Fibroblast of lung (primary cell): ENCODE data around the gene CDC42EP1.

Experiments
- CTCF ChIP-seq, 2 donors: IDR thresholded peaks in 1 of 2; conservative IDR thresholded peaks in 1 of 2; 1 replicate in 1 of 2; 2 replicates in 1 of 2; pipeline ENCODE4 v1.5.1; 2011 to 2012; ENCODE audit warnings: low read length in 2 of 2, control low read depth in 1 of 2, inconsistent platforms in 1 of 2, low read depth in 1 of 2, mild to moderate bottlenecking in 1 of 2
- EZH2 ChIP-seq: IDR thresholded peaks from 2 replicates; pipeline ENCODE4 v1.5.1; 2012; ENCODE audit warnings: low read length, control low read depth, mild to moderate bottlenecking; ENCODE audit errors: missing control alignments

GRCh38 chr22:37601540-37602442, 41.5 kb downstream of the CDC42EP1 start:
- no peak for TF ChIP-seq CTCF (conservative IDR thresholded peaks at IDR 0.05 in 1 of 2, IDR thresholded peaks at IDR 0.05 in 1 of 2; ENCODE audit: low read depth in 1 of 2, low read length in 2 of 2)
- TF ChIP-seq EZH2 = no peak
